Type B pancreatic cell (in vitro differentiated cells): ENCODE data around the gene SNX19. TPM values are rescaled to one million over a fixed set of nuclear protein-coding genes. Genes with fewer than 3 reads are reported as not detected.

Experiments
- DNase-seq: peaks from one replicate; pipeline ENCODE4 v3.0.0; 2021; ENCODE audit warnings: mixed read lengths; ENCODE audit not compliant: unreplicated experiment; ENCODE audit errors: extremely low spot score
- H3K27ac Mint-ChIP-seq: 2 replicates; pipeline ENCODE4 v1.8.0; 2021; ENCODE audit warnings: mild to moderate bottlenecking, mixed read lengths
- H3K27me3 Mint-ChIP-seq: 2 replicates; pipeline ENCODE4 v1.8.0; 2021; ENCODE audit warnings: mixed read lengths
- H3K36me3 Mint-ChIP-seq: 2 replicates; pipeline ENCODE4 v1.8.0; 2021; ENCODE audit warnings: mixed read lengths
- H3K4me1 Mint-ChIP-seq: one replicate; pipeline ENCODE4 v1.8.0; 2021; ENCODE audit warnings: mixed read lengths; ENCODE audit not compliant: unreplicated experiment
- H3K4me3 Mint-ChIP-seq: 2 replicates; pipeline ENCODE4 v1.8.0; 2021; ENCODE audit warnings: mild to moderate bottlenecking, mixed read lengths
- H3K9me3 Mint-ChIP-seq: 2 replicates; pipeline ENCODE4 v1.8.0; 2021; ENCODE audit warnings: mixed read lengths
- total RNA-seq: library from RNA; stranded (reverse); gene quantifications from 2 replicates; pipeline ENCODE4 v1.2.1, GENCODE V29; 2021; ENCODE audit warnings: low replicate concordance
- TF ChIP-seq, protein P1 (sequence below): fragments of 200-600 bp; sonication (generic); conservative IDR thresholded peaks from 2 replicates; pipeline ENCODE4 v1.5.0; 2021; ENCODE audit warnings: antibody characterized with exemption, mild to moderate bottlenecking

The SNX19 gene
- total RNA-seq, 1 donor from 2014 or later: 48.0 TPM

DNA sequence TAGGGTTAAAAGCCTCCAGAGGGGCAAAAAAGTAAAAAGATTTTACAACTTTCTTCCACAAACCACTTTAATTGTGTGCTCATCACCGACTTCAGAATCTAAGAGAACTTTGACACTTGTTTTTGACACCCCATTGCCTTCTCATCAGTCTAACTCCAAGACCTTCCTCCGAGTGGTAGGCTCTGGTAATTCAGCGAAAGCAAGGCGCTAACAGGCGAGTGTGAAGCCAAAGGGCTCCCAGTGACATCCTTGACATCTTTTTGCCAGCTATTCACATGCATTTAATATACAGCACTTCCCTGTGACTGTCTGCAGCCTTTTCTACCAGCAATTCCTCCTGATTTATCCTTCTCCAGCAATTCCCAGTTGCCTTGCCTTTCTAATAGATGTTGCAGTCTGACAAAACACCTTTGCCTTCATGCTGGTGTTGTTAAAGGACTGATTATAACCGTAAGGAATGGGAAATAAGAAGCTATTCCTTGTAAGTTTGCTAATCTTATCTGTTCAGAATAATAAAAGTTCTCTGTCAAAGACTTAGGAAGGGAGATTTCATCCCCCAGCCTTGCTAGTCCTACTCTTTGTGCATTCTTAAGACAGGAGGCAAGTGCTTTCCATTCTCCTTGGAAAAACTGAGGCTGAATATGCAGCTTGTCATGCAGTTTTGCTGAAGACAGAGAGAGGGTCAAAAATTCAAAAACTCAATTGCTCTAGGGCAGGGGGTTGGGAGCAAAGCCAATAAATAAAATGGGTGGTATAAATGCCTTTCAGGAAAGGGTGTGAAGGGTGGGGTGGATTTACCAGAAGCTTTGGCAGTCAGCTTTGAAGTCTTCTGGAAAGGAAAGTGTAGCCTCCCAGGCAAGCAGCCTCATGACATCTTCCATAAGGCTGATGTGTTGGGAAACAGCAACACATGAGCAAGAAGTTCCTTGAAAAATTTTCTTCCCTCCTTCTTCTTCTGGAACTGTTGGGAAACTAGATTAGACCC lies 39.1 kb downstream of the SNX19 start:
- H3K4me1 Mint-ChIP-seq: no peaks in the 10 kb centered on the region
- no peaks in the 10 kb centered on the region for H3K9me3 Mint-ChIP-seq
- no peak overlapping the region for H3K4me3 Mint-ChIP-seq
- no peak for DNase-seq
- H3K36me3 Mint-ChIP-seq: peaks cover 37% of the 10 kb centered on the region
- TF ChIP-seq, protein P1, sequence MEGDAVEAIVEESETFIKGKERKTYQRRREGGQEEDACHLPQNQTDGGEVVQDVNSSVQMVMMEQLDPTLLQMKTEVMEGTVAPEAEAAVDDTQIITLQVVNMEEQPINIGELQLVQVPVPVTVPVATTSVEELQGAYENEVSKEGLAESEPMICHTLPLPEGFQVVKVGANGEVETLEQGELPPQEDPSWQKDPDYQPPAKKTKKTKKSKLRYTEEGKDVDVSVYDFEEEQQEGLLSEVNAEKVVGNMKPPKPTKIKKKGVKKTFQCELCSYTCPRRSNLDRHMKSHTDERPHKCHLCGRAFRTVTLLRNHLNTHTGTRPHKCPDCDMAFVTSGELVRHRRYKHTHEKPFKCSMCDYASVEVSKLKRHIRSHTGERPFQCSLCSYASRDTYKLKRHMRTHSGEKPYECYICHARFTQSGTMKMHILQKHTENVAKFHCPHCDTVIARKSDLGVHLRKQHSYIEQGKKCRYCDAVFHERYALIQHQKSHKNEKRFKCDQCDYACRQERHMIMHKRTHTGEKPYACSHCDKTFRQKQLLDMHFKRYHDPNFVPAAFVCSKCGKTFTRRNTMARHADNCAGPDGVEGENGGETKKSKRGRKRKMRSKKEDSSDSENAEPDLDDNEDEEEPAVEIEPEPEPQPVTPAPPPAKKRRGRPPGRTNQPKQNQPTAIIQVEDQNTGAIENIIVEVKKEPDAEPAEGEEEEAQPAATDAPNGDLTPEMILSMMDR: no peak
- H3K27ac Mint-ChIP-seq: no peak overlapping the region
- H3K27me3 Mint-ChIP-seq: no peaks in the 10 kb centered on the region

GRCh38 chr11:130876100-130876499 lies 40.2 kb downstream of the SNX19 start:
- Mint-ChIP-seq H3K4me1 (no peaks in the 10 kb centered on the region), H3K27ac (no peak overlapping the region), H3K9me3 (no peaks in the 10 kb centered on the region), H3K36me3 (peaks cover 35% of the 10 kb centered on the region), H3K27me3 (no peaks in the 10 kb centered on the region), H3K4me3 (no peak overlapping the region)
- TF ChIP-seq, protein P1: no peak
- no peak for DNase-seq

DNA sequence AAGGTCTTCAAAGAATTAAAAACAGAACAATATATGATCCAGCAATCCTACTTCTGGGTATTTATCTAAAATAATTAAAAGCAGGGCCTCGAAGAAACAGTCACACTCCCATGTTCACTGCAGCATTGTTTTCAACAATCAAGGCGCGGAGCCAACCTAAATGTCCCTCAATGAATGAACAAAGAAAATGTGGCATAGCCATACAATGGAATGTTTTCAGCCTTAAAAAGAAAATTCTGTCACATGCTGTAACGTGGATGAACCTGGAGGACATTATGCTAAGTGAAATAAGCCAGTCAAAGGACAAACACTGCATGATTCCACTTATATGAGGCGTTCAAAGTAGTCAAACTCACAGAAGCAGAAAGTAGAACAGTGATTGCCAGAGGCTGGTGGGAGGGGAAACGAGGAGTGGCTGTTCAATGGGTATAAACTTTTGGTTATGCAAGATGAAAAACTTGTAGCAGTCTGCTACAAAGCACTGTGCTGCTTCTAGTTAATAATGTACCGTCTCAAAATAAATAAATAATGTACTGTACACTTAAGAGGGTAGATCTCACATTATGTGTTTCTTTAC lies 41.2 kb downstream of the SNX19 start:
- H3K4me1 Mint-ChIP-seq: no peaks in the 10 kb centered on the region
- no peak overlapping the region for H3K4me3 Mint-ChIP-seq
- no peak overlapping the region for H3K27ac Mint-ChIP-seq
- DNase-seq: no peak
- H3K9me3 Mint-ChIP-seq: no peaks in the 10 kb centered on the region
- H3K27me3 Mint-ChIP-seq: no peaks in the 10 kb centered on the region
- TF ChIP-seq, protein P1: no peak
- H3K36me3 Mint-ChIP-seq: peaks cover 39% of the 10 kb centered on the region

DNA sequence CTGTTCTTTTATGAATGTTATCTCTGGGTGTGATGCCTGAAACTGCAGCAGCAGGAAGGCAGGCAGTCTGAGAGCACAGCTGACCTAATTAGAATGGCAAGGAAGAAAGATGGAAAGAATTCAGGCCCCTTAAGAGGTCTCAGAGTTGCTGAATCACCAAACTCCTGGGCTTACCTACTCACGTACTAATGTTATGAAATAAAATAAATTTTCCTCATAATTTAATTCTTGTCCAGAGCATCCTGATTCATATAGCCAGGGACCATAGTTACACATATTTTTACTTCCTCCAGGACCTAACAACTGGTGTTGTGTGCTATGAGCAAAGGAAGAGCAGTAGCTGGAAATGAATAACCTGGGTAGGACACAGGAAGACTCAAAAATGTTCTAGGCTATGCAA lies 41.9 kb downstream of the SNX19 start:
- H3K4me1 Mint-ChIP-seq: no peaks in the 10 kb centered on the region
- no peak for DNase-seq
- H3K27ac Mint-ChIP-seq: no peak overlapping the region
- peaks cover 39% of the 10 kb centered on the region for H3K36me3 Mint-ChIP-seq
- no peak overlapping the region for H3K4me3 Mint-ChIP-seq
- no peaks in the 10 kb centered on the region for H3K27me3 Mint-ChIP-seq
- no peaks in the 10 kb centered on the region for H3K9me3 Mint-ChIP-seq
- TF ChIP-seq, protein P1: no peak

GRCh38 chr11:130873761-130874160 lies 42.5 kb downstream of the SNX19 start:
- no peaks in the 10 kb centered on the region for H3K9me3 Mint-ChIP-seq
- TF ChIP-seq, protein P1: no peak
- no peak overlapping the region for H3K4me3 Mint-ChIP-seq
- no peak overlapping the region for H3K27ac Mint-ChIP-seq
- no peaks in the 10 kb centered on the region for H3K27me3 Mint-ChIP-seq
- H3K4me1 Mint-ChIP-seq: peaks cover 2% of the 10 kb centered on the region
- DNase-seq: no peak
- H3K36me3 Mint-ChIP-seq: peaks cover 39% of the 10 kb centered on the region
